Fibroblast of lung (primary cell): ENCODE results near the gene NKAIN1.

Experiments used
- CTCF ChIP-seq, 2 donors: IDR thresholded peaks in 1 of 2; conservative IDR thresholded peaks in 1 of 2; 1 replicate in 1 of 2; 2 replicates in 1 of 2; pipeline ENCODE4 v1.5.1; 2011 to 2012; ENCODE audit warnings: low read length in 2 of 2, control low read depth in 1 of 2, inconsistent platforms in 1 of 2, low read depth in 1 of 2, mild to moderate bottlenecking in 1 of 2
- EZH2 ChIP-seq: IDR thresholded peaks from 2 replicates; pipeline ENCODE4 v1.5.1; 2012; ENCODE audit warnings: low read length, control low read depth, mild to moderate bottlenecking; ENCODE audit errors: missing control alignments

GRCh38 chr1:31224068-31224467 lies 15.6 kb downstream of the NKAIN1 start:
- no peak for TF ChIP-seq EZH2
- no peak for TF ChIP-seq CTCF (conservative IDR thresholded peaks at IDR 0.05 in 1 of 2, IDR thresholded peaks at IDR 0.05 in 1 of 2; ENCODE audit: low read depth in 1 of 2, low read length in 2 of 2)
